ENCODE data around the gene IL1RN. TPM values are rescaled to one million over a fixed set of nuclear protein-coding genes. Genes with fewer than 3 reads are reported as not detected.

IL1RN gene
- polyA plus RNA-seq, 4 donors: 0.83 to 5.1 (median 3.1) TPM

Other genes with a start within 250 kb of the IL1RN start
- gene IL37, start 216.4 kb upstream of the IL1RN start, polyA plus RNA-seq (ENCODE audit: insufficient read length in 4 of 4): under 1 TPM in 1 of 4 donors, not detected in 3; 0.13 TPM
- gene IL36G, start 149.6 kb upstream of the IL1RN start, polyA plus RNA-seq (ENCODE audit: insufficient read length in 4 of 4): under 1 TPM in 2 of 4 donors, not detected in 2; 0.21 to 0.25 TPM
- not detected for gene IL36A, start 122.1 kb upstream of the IL1RN start, polyA plus RNA-seq (ENCODE audit: insufficient read length in 4 of 4)
- not detected for gene IL36B, start 74.7 kb upstream of the IL1RN start, polyA plus RNA-seq (ENCODE audit: insufficient read length in 4 of 4)
- gene IL36RN, start 68.4 kb upstream of the IL1RN start, polyA plus RNA-seq (ENCODE audit: insufficient read length in 4 of 4): not detected
- gene IL1F10, start 59.6 kb upstream of the IL1RN start, polyA plus RNA-seq (ENCODE audit: insufficient read length in 4 of 4): not detected
- 10 to 100 TPM in 3 of 4 donors, 1 to 10 TPM in 1; 9.1 to 17.1 (median 10.7) TPM for gene PSD4, start 46.4 kb downstream of the IL1RN start, polyA plus RNA-seq (ENCODE audit: insufficient read length in 4 of 4)
- 100 to 1,000 TPM; 202 to 593 (median 403) TPM for gene PAX8, start 151.3 kb downstream of the IL1RN start, polyA plus RNA-seq (ENCODE audit: insufficient read length in 4 of 4)

Measured in left renal cortex interstitium (tissue), 4 donors.